Neural progenitor cell (in vitro differentiated cells): ENCODE measurements around the gene TMEM14C. TPM values are rescaled to one million over a fixed set of nuclear protein-coding genes. Genes with fewer than 3 reads are reported as not detected.
"Not testable (repeated sequence)": the region's sequence is repeated elsewhere in the genome, so short reads cannot be mapped to it uniquely, and the experiment has no call there.

Experiments used
- DNase-seq: peaks from one replicate; pipeline ENCODE4 v3.0.0-alpha.2; 2016; ENCODE audit warnings: low spot score
- H2AFZ ChIP-seq: fragments of 200-600 bp; sonication (generic); replicated peaks from 2 replicates; pipeline ENCODE4 v1.6.1; 2016; ENCODE audit warnings: antibody characterized with exemption
- H3F3A ChIP-seq: fragments of 200-600 bp; sonication (generic); 2 replicates; pipeline ENCODE4 v1.6.1; 2016; ENCODE audit warnings: antibody characterized with exemption, low read depth
- H3K27ac ChIP-seq: fragments of 200-600 bp; sonication (generic); 2 replicates; pipeline ENCODE4 v1.5.1; 2016; ENCODE audit warnings: mild to moderate bottlenecking
- H3K27me3 ChIP-seq: fragments of 200-600 bp; sonication (generic); 2 replicates; pipeline ENCODE4 v1.6.1; 2016; ENCODE audit warnings: mild to moderate bottlenecking, moderate library complexity
- H3K36me3 ChIP-seq: fragments of 200-600 bp; sonication (generic); 2 replicates; pipeline ENCODE4 v1.5.1; 2016
- H3K4me1 ChIP-seq: fragments of 200-600 bp; sonication (generic); 2 replicates; pipeline ENCODE4 v1.6.1; 2016; ENCODE audit warnings: mixed run types
- H3K4me2 ChIP-seq: fragments of 200-600 bp; sonication (generic); 2 replicates; pipeline ENCODE4 v1.6.1; 2016
- H3K4me3 ChIP-seq: fragments of 200-600 bp; sonication (generic); 2 replicates; pipeline ENCODE4 v1.5.1; 2016
- H3K79me2 ChIP-seq: fragments of 200-600 bp; sonication (generic); 2 replicates; pipeline ENCODE4 v1.6.1; 2016; ENCODE audit warnings: low read depth
- H3K9ac ChIP-seq: fragments of 200-600 bp; sonication (generic); 2 replicates; pipeline ENCODE4 v1.6.1; 2016
- H3K9me3 ChIP-seq: fragments of 200-600 bp; sonication (generic); 2 replicates; pipeline ENCODE4 v1.5.1; 2016; ENCODE audit warnings: low read depth
- H4K20me1 ChIP-seq: fragments of 200-600 bp; sonication (generic); 2 replicates; pipeline ENCODE4 v1.6.1; 2016; ENCODE audit warnings: low read depth
- H3K27ac Mint-ChIP-seq: 3 replicates; pipeline ENCODE4 v1.8.0; 2021; ENCODE audit warnings: mixed read lengths
- H3K27me3 Mint-ChIP-seq: 2 replicates; pipeline ENCODE4 v1.8.0; 2022; ENCODE audit warnings: low read depth, mild to moderate bottlenecking, inconsistent platforms, moderate library complexity, mixed read lengths; ENCODE audit not compliant: insufficient read depth
- H3K36me3 Mint-ChIP-seq: 3 replicates; pipeline ENCODE4 v1.8.0; 2021; ENCODE audit warnings: mixed read lengths
- H3K4me1 Mint-ChIP-seq: 3 replicates; pipeline ENCODE4 v1.8.0; 2021; ENCODE audit warnings: mixed read lengths
- H3K4me3 Mint-ChIP-seq: 3 replicates; pipeline ENCODE4 v1.8.0; 2021; ENCODE audit warnings: mild to moderate bottlenecking, moderate library complexity, mixed read lengths
- H3K9me3 Mint-ChIP-seq: 3 replicates; pipeline ENCODE4 v1.8.0; 2020; ENCODE audit warnings: mixed read lengths
- CTCF ChIP-seq: fragments of 200-600 bp; sonication (generic); IDR thresholded peaks from 2 replicates; pipeline ENCODE4 v1.5.1; 2017; ENCODE audit warnings: antibody characterized with exemption, mild to moderate bottlenecking
- EZH2 ChIP-seq: fragments of 200-600 bp; sonication (generic); IDR thresholded peaks from 2 replicates; pipeline ENCODE4 v1.6.1; 2017; ENCODE audit warnings: antibody characterized with exemption, mild to moderate bottlenecking, moderate library complexity
- EZH2phosphoT487 ChIP-seq: fragments of 200-600 bp; sonication (generic); IDR thresholded peaks from 2 replicates; pipeline ENCODE4 v1.6.1; 2017; ENCODE audit warnings: antibody characterized with exemption
- total RNA-seq: library from RNA; depleted of rRNA; stranded (reverse); fragments of >200 nt; gene quantifications from 2 replicates; pipeline ENCODE4 v1.2.3, GENCODE V29; 2015; ENCODE audit warnings: low replicate concordance

Gene TMEM14C
- total RNA-seq, 1 donor from 2014 or later = 315 TPM

DNA sequence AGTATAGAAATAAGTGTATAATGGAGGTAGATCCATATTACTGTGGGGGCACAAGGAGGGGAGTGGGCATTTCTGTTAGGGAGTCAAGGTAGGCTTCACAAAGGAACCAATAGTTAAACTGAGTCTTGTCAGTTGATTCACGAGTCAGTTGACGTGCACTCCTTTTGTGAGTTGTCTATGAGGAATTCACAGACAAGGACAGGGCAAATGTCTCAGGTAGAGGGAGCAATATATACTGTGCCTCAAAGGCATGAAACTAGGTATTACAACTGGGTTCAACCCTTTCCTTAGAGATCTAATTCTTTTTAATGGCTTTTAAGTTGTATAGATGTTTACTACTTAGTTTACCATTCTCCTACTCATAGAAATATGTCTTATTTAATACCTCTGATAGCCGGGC, 11.0 kb downstream of the TMEM14C start:
- Mint-ChIP-seq H3K9me3 (no peaks in the 10 kb centered on the region), H3K4me3 (no peak overlapping the region), H3K27me3 (no peaks in the 10 kb centered on the region), H3K36me3 (peaks cover 21% of the 10 kb centered on the region), H3K4me1 (no peaks in the 10 kb centered on the region), H3K27ac (no peak overlapping the region)
- Histone ChIP-seq H4K20me1 (no peaks in the 10 kb centered on the region), H3K36me3 (no peaks in the 10 kb centered on the region), H3K27ac (peak overlapping the region; percentile 37), H3K4me1 (no peaks in the 10 kb centered on the region), H3K9ac (no peak overlapping the region), H3K9me3 (no peaks in the 10 kb centered on the region), H3F3A (peaks cover 8% of the 10 kb centered on the region), H3K4me3 (no peak overlapping the region), H3K79me2 (no peaks in the 10 kb centered on the region), H2AFZ (no peak overlapping the region), H3K4me2 (no peak overlapping the region), H3K27me3 (no peaks in the 10 kb centered on the region)
- TF ChIP-seq EZH2 = no peak
- no peak for TF ChIP-seq EZH2phosphoT487
- no peak for TF ChIP-seq CTCF
- no peak for DNase-seq

DNA sequence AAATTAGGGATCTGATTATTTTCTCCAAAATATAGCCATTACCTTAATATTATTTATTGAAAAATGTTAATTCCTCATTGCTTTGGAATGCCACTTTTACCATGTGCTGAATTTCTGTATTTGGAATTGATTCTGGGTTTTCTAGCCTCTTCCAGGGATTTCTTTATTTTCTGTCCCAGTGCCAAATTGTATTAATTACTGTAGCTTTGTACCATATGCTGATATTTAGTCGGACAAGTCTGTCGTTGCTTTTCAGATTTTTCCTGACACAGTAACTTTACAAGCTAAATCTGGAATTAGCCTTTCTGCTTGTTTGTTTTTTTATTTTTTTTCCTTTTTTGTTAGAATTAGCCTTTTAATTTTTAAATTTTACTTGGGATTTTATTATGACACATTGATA, 13.9 kb downstream of the TMEM14C start:
- no peak for TF ChIP-seq CTCF
- no peak for TF ChIP-seq EZH2
- no peak for TF ChIP-seq EZH2phosphoT487

GRCh38 chr6:10740061-10740460, 17.2 kb downstream of the TMEM14C start:
- no peaks in the 10 kb centered on the region for H3K27me3 Mint-ChIP-seq
- no peaks in the 10 kb centered on the region for H4K20me1 ChIP-seq
- H3F3A ChIP-seq = no peaks in the 10 kb centered on the region
- no peak overlapping the region for H3K27ac Mint-ChIP-seq
- H3K4me1 Mint-ChIP-seq = no peaks in the 10 kb centered on the region
- no peak overlapping the region for H3K4me2 ChIP-seq
- no peaks in the 10 kb centered on the region for H3K9me3 ChIP-seq
- no peak for DNase-seq
- H3K79me2 ChIP-seq = no peaks in the 10 kb centered on the region
- no peak for TF ChIP-seq EZH2
- TF ChIP-seq EZH2phosphoT487 = no peak
- no peak for TF ChIP-seq CTCF
- no peaks in the 10 kb centered on the region for H3K4me1 ChIP-seq
- H3K4me3 Mint-ChIP-seq = no peak overlapping the region
- no peak overlapping the region for H3K4me3 ChIP-seq
- H3K36me3 ChIP-seq = no peaks in the 10 kb centered on the region
- no peaks in the 10 kb centered on the region for H3K9me3 Mint-ChIP-seq
- no peaks in the 10 kb centered on the region for H3K27me3 ChIP-seq
- no peak overlapping the region for H2AFZ ChIP-seq
- H3K27ac ChIP-seq = no peak overlapping the region
- H3K9ac ChIP-seq = no peak overlapping the region
- peaks cover 5% of the 10 kb centered on the region for H3K36me3 Mint-ChIP-seq

More for the DNA sequence above, 13.9 kb downstream of the TMEM14C start:
- Histone ChIP-seq H3K4me1 (no peaks in the 10 kb centered on the region), H3K27me3 (no peaks in the 10 kb centered on the region), H3F3A (peaks cover 8% of the 10 kb centered on the region), H3K4me2 (no peak overlapping the region), H3K36me3 (no peaks in the 10 kb centered on the region), H3K4me3 (no peak overlapping the region), H3K79me2 (no peaks in the 10 kb centered on the region), H2AFZ (no peak overlapping the region), H3K9me3 (no peaks in the 10 kb centered on the region), H4K20me1 (no peaks in the 10 kb centered on the region), H3K27ac (no peak overlapping the region), H3K9ac (no peak overlapping the region)
- no peak overlapping the region for H3K4me3 Mint-ChIP-seq
- peaks cover 13% of the 10 kb centered on the region for H3K36me3 Mint-ChIP-seq
- no peak for DNase-seq
- H3K27me3 Mint-ChIP-seq = no peaks in the 10 kb centered on the region
- H3K4me1 Mint-ChIP-seq = no peaks in the 10 kb centered on the region
- H3K27ac Mint-ChIP-seq = no peak overlapping the region
- H3K9me3 Mint-ChIP-seq = no peaks in the 10 kb centered on the region

DNA sequence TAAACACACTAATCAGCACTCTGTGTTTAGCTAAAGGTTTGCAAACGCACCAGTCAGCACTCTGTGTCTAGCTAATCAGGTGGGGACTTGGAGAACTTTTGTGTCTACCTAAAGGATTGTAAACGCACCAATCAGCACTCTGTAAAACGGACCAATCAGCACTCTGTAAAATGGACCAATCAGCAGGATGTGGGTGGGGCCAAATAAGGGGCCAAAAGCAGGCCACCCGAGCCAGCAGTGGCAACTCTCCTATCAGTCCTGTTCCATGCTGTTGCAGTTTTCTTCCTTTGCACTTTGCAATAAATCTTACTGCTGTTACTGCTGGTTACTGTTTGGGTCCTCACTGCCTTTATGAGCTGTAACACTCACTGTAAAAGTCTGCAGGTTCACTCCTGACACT, 18.8 kb downstream of the TMEM14C start:
- H3K27me3 ChIP-seq, H4K20me1 ChIP-seq, H3K27ac Mint-ChIP-seq, H3K9me3 Mint-ChIP-seq, H3K4me1 ChIP-seq, H3K4me2 ChIP-seq, H3K27ac ChIP-seq, H3K36me3 Mint-ChIP-seq, H3F3A ChIP-seq, H3K4me3 ChIP-seq, H3K9ac ChIP-seq, H3K36me3 ChIP-seq, H3K4me1 Mint-ChIP-seq, H2AFZ ChIP-seq, H3K27me3 Mint-ChIP-seq, DNase-seq, H3K9me3 ChIP-seq, H3K4me3 Mint-ChIP-seq, H3K79me2 ChIP-seq: not testable (repeated sequence)
